GM10847 (cell line): Measurements from ENCODE around the gene DCBLD1.

Experiments
- POLR2A ChIP-seq: IDR thresholded peaks from 2 replicates; pipeline ENCODE4 v1.6.1; 2011; ENCODE audit not compliant: insufficient read length; ENCODE audit errors: extremely low read depth

Gene DCBLD1

GRCh38 chr6:117464700-117465099 lies 17.8 kb upstream of the DCBLD1 start:
- TF ChIP-seq POLR2A, result no peak

- TF ChIP-seq POLR2A, result no peak
Observed at GRCh38 chr6:117465691-117466090, 16.8 kb upstream of the DCBLD1 start.

- TF ChIP-seq POLR2A, result no peak
Observed at GRCh38 chr6:117467876-117468275, 14.6 kb upstream of the DCBLD1 start.

- TF ChIP-seq POLR2A, result no peak
Observed at GRCh38 chr6:117469356-117469755, 13.1 kb upstream of the DCBLD1 start.

GRCh38 chr6:117469791-117470190 lies 12.7 kb upstream of the DCBLD1 start:
- no peak for TF ChIP-seq POLR2A

GRCh38 chr6:117472667-117473066 lies 9.8 kb upstream of the DCBLD1 start:
- no peak for TF ChIP-seq POLR2A

GRCh38 chr6:117473401-117473800 lies 9.1 kb upstream of the DCBLD1 start:
- TF ChIP-seq POLR2A, result no peak

GRCh38 chr6:117477988-117478852 lies 4.3 kb upstream of the DCBLD1 start:
- TF ChIP-seq POLR2A, result no peak

GRCh38 chr6:117478853-117479231 lies 3.6 kb upstream of the DCBLD1 start:
- TF ChIP-seq POLR2A, result no peak

- no peak for TF ChIP-seq POLR2A
Observed at GRCh38 chr6:117480651-117481050, 1.8 kb upstream of the DCBLD1 start.

- no peak for TF ChIP-seq POLR2A
Observed at GRCh38 chr6:117481278-117481925, 1.1 kb upstream of the DCBLD1 start.

GRCh38 chr6:117481926-117482239 lies 591 bp upstream of the DCBLD1 start:
- no peak for TF ChIP-seq POLR2A

GRCh38 chr6:117483004-117483644 lies 650 bp downstream of the DCBLD1 start:
- TF ChIP-seq POLR2A, result no peak

GRCh38 chr6:117483645-117484016 lies 1.2 kb downstream of the DCBLD1 start:
- no peak for TF ChIP-seq POLR2A

- TF ChIP-seq POLR2A, result no peak
Observed at GRCh38 chr6:117484052-117484646, 1.7 kb downstream of the DCBLD1 start.

GRCh38 chr6:117485433-117485832 lies 3.0 kb downstream of the DCBLD1 start:
- no peak for TF ChIP-seq POLR2A
